Activated CD4-positive, alpha-beta T cell treated with anti-CD3 and anti-CD28 coated beads for 24 hours (primary cell): Measurements from ENCODE around the gene CCDC159.
"Not testable (repeated sequence)": the region's sequence is repeated elsewhere in the genome, so short reads cannot be mapped to it uniquely, and the experiment has no call there.

Source experiments
- DNase-seq, 2 donors: peaks; one replicate each; pipeline ENCODE4 v3.0.0-alpha.2; 2020; ENCODE audit warnings: low read depth in 2 of 2

Gene CCDC159

DNA sequence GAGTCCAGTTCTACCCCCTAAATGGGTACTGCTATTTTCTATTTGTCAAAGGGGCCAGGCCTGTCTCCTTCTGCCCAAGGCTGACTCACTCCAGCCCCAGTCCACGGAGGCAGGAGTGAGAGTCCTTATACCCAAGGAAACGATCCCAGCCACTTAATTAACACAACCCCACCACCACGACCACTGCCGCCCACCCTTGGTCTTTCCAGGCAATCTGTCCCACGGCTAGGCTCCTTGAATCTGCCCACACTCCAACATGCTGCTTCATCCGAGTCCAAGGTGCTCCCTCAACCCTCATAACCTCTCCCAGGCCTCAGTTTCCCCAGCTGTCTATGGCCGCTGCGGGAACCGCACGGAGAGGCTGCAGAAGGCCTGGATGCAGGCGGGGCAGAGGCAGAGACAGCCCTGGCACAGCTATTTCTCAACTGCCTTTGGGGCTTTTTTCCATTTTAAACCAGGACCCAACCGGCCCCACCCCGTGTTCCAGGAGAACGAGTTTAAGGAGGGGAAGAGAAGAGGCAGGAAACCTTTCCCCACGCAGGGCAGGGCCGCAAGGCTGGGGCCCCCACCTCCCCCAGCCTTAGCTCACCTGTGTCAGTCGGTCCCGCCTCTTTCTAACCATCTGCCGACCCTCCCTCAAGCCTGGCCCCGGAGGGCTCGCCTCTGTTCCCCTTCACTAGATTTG, 7.6 kb upstream of the CCDC159 start:
- no peak for DNase-seq

DNA sequence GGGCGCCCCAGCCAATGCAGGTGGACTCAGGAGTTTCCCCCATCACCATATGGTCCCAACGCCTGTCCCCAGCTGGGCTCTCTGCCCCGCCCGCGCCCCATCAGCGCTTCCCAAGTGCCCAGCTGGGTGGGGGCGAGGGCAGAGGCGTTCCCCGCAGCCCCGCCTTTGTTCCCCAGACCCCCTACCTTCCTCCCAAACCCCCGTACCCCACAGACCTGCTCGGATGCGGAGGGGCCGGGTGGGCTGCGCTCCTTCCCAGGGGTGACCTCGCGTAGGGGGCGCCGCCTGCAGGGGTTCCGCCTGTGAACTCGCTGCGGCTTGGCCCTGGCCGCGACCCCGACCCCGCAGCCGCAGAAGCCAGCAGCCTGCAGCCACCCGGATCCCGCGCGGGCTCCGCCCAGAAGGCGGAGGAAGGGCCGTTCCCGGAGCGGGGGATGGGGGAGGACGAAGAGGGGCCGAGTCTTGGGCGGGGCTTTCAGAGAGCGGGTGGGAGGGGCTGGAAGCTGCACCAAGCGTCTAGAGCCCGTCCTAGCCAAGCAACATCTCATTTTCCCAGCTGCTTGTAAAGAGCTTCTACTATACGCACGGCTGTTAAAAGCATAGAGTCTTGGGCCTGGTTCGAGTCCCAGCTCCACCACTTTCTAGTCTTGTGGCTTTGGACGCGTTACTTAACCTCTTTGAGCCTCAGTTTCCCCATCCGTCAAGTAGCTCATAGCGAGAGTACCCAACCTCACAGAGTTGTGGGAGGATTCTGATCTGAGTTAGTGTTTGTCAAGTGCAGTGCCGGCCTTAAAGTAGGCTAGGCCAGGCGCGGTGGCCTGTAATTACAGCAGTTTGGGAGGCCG, 6.8 kb upstream of the CCDC159 start, which contains the start of gene RAB3D:
Gene RAB3D, minus strand, starts transcription at position 404 of the 845 bp plus-strand sequence. CDS start 2,258 bp downstream, outside the sequence.
- peak; percentile 71 to 83 for DNase-seq

DNA sequence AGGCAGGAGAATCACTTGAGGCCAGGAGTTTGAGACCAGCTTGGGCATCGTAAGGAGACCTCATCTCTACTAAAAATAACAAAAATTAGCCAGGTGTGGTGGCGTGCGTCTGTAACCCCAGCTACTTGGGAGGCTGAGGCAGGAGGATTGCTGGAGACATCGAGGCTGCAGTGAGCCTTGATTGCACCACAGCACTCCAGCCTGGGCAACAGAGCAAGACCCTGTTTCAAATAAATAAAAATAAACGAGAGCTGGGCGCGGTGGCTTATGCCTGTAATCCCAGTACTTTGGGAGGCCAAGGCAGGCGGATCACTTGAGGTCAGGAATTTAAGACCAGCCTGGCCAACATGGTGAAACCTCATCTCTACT, 6.2 kb upstream of the CCDC159 start:
- not testable (repeated sequence) for DNase-seq

DNA sequence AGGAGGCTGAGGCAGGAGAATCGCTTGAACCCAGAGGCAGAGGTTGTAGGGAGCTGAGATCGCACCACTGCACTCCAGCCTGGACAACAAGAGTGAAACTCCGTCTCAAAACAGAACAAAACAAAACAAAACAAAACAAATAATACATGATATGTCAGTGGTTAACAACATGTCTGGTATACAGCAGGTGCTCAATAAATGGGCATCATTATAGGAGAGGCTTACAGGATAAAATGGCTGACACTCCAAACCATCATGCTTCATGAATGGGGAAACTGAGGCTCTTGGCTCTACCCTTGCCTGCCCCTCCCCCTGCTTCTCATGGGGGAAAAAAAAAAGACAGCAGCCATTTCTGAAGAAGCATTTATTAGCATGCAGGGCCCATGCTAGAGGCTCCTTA, 3.9 kb upstream of the CCDC159 start:
- no peak for DNase-seq

DNA sequence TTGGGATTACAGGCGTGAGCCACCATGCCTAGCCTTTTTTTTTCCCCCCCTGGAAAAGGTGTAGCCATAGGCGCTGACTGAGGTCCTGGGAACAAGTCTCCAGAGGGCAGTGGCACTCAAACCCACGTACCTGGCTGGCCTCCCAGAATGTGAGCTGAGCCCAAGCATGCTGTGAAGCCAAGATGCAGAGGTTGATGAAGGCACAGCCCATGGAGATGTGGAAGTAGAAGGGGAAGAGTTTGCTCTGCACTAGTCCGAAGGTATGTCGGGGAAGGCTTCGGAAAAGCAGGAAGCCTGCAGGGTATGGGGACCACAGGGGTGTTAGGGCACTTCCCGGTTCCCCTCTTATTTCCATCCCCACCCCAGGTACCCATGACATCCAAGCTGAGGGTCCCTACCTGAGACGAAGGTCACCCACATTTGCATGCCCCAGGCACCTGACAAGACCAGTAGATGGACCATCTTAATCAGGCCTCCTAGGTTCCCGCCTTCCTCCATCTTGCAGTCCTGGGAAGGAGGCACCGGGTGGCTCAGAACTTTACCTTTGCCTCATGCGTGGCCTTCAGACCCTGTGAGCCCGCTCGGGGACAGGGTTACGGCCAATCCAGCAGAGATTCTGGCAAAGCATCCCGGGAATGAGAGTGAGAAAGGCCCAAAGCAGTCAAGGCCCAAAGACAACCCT, 1.1 kb upstream of the CCDC159 start:
- no peak for DNase-seq

DNA sequence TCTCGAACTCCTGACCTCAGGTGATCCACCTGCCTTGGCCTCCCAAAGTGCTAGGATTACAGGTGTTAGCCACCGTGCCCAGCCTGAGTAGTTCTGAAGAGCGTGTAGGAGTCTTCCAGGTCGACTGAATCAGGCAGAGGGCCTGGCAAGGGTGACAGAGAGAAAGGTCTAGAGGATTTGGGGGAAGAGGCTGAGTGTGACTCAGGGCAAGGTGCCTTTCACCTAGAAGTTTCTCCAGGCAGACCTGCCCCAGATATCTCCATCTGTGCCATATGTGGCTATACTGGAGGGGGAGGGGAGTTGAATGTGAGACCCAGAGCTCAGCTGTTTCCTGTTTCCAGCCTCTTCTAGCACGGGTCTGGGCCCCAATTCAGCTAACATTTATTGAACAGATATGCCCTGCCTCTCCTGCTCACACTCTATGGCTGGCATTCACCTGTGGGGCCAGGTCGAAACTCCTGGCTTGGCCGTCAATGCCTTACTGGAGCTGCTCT, 1.3 kb downstream of the CCDC159 start:
- DNase-seq = no peak

DNA sequence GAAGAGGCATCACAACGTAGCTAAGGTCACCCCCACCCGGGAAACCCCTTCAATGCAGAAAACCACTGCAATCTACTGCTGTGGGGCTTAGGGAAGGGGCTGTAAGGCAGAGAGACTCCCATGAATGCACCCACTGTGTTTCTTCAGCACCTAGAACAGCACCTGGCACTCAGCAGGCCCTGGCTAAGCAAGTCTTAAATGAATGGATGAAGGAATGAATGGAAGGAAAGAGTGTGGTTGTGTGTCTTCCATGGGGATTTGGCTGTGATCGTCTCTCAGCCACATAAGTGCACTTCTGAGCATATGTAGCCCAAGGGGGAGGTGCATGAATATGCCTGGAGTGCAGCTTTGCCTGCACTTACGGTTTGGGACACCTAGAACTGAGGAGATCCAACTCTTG, 2.9 kb downstream of the CCDC159 start:
- DNase-seq = no peak

DNA sequence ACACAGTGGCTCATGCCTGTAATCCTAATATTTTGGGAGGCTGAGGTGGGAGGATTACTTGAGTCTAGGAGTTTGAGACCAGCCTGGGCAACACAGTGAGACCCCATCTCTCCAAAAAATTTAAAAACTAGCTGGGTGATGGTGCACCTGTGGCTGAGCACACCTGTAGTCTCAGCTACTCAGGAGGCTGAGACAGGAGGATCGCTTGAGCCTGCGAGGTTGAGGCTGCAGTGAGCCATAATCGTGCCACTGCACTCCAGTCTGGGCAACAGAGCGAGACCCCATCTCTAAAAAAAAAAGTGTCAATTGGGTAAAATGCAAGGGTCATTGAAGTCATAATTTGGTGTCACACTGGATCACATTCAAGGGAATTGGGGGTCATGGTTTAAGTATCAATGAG, 7.8 kb downstream of the CCDC159 start:
- DNase-seq = not testable (repeated sequence)

DNA sequence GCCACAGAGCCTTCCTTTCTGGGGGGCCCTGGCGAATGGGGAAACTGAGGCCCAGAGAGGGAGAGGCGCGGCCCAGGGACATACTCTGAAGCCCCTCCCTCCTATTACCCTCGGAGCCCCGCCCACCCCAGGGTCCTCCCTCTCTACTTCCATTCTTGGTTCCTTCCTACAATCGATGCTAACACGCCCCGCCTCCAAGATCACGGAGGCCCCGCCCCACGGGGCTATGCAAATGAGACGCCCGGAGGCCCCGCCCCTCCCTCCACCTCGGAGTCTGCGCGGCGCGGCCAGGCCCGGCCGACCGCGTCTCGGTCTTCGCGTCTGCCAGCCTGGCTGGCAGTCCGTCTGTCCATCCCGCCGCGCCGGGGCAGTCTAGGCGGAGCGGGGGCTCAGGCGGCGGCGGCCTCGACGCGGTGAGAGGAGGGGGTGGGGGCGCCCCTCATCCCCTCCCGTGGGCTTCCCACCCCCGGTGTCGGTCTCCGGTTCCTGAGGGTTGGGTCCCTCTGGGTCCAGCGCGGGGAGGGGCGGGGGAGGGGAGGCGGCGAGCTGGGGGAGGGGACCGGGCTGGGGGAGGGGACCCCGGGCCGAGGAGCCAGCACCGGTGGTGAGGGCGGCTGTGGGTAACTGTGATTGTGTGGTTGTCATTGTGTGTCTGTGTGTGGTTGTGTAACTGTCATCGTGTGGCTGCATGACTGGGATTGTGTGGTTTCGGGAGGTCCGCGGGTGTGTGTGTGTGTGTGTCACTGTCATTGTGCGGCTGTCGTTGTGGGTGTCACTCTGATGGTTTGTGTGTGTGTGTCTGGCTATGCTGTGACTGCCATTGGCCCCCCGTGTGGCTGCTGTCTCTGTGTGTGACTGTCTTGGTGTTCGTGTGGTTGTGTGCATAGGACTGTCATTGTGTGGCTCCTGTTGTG, 9.1 kb downstream of the CCDC159 start, which contains the start of gene PLPPR2:
Gene PLPPR2, plus strand, starts transcription at position 273 of the 914 bp plus-strand sequence. CDS start 2,242 bp downstream, outside the sequence.
- peak; percentile 75 to 85 for DNase-seq

DNA sequence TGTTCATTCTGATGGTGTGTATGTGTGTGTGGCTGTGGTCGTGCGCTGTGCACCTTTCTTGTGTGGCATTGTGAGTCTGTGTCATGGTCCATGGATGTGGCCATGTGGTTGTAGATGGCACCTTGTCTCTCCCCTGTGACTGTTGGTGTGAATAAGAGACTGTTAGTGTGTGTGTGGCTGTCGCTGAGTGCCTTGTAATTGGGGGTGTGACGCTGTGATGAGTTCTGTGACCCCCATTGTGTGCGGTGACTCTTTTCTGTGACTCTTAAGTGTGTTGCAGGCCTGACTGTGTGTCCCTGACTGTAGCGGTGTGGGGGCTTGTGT, 9.7 kb downstream of the CCDC159 start:
- no peak for DNase-seq

DNA sequence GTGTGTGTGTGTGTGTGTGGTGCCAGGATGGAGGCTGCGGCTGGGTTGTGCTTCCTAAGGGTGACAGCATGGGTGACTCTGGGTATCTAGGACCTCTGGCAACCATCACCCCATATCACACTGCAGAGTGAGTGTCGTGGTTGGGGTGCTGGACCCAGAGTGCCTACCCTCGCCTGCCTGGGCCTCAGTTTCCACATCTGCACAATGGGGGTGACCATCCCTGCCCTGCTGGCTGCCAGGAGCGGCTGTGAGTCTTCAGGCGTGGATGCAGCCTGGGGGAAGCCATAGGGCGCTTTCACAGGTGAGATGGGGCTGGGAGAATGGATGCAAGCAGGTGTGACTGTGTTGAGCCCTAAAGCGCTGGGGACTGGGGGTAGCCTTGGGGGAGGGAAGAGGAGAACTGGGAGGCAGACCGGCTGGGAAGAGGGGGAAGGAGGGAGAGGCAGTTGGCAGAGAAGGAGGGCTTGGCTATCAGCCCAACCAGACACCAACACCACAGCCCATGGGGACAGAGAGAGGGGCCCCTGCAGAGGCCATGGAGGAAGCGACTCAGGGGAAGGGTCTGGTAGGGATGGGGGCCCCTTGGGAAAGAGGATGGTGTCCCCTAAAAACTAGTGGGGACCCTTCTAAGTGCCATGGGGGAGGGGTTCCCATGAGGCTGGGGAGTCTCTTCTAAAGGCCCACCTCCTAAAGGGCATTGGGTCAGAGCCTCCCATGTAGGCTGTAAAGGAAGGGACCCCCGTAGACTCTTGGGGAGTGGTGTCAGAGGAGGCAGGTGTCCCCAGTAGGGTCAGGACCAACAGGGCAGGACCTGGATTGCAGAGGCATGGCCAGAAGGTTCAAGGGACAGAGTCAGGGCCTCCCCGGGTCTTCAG, 10.6 kb downstream of the CCDC159 start:
- no peak for DNase-seq

DNA sequence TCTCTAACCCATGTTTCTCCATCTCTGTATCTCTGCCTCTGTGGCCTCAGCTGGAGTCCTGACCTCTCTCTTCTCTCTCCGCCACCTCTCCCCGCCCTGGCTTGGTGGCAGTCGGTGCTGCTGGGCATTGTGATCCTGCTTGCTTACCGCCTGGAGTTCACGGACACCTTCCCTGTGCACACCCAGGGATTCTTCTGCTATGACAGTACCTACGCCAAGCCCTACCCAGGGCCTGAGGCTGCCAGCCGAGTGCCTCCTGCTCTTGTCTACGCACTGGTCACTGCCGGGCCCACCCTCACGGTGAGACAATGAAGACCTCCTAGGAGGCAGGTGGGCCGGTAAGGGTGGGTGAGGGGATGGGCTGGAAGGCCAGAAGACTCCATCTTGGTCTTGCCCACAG, 13.1 kb downstream of the CCDC159 start:
- no peak for DNase-seq

DNA sequence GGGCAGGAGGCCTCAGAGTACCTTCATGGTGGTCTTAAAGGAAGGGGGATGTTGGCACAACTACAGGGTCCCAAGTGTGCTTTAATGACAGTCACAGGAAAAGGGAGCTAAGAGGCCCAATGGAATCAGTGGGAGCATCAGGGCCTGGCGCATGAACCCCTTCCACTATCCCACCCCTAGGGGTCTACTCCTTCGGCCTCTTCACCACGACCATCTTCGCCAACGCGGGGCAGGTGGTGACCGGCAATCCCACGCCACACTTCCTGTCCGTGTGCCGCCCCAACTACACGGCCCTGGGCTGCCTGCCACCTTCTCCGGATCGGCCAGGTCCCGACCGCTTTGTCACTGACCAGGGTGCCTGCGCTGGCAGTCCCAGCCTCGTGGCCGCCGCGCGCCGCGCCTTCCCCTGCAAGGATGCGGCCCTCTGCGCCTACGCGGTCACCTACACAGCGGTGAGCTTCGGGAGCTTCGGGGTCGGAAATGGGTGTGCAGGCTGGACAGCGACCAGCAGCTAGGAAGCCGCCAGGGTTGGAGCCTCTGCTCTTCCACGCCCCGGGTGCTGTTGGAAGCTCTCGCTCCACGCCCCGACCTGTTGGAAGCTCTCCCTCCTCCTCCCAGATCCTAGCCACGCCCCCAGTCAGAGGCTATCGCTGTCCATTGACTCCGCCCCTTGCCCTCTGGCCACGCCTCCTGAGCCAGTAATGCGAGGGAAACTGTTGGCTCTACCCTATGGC, 14.9 kb downstream of the CCDC159 start:
- no peak for DNase-seq

DNA sequence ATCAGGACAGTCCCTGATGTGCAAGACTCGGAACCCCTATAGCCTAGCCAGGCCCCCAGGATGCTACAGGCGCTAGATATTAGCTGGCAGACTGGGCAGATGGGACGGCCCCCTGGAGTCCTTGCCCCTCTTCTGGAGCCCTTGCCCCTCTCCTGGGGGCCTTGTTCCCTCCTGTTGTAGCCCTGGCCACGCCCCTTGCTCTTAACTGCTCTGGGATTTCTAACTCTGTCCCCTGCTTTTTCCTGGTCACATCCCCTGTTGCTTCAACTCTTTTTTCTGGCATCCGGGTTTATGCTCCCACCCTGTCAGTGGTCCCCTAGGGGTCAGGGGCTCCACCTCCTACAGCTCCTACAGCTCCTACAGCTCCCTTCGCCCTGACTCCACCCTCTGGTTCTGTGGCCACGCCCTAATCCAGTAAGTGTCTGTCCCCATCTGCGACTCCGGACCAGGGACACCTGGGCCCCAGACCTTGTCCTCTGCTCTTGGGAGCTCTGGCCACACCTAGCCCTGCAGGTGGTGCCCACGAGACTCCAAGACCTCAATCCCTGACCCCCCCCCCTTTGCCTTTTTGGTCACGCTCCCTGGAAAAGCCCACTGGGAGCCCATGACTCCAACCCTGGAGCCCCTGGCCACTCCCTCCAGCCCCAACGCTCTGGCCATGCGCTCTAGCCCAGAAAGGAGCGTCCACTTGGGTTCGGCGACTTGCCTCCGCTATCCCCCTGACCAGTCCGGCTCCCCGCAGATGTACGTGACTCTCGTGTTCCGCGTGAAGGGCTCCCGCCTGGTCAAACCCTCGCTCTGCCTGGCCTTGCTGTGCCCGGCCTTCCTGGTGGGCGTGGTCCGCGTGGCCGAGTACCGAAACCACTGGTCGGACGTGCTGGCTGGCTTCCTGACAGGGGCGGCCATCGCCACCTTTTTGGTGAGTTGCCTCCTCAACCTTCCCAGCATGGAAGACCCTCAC, 15.7 kb downstream of the CCDC159 start:
- no peak for DNase-seq

DNA sequence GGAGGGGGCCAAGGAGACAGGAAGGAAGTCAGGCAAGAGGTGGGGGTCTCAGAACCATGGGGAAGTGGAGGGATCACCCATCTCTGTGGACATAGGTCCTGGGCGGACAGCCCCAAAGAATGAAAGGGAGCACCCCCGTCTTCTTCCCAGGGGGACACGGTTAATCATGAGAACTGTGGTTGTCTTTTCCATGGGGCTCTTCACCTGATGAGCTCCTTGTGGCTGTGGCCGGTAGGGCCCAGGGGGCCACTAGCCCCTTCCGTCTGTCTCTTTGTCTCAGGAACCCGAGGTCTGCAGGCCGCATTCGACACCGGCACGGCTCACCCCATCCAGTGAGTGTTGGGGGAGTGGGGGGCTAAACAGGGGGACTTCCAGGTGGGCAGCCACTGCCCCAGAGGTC, 17.6 kb downstream of the CCDC159 start:
- DNase-seq = no peak

DNA sequence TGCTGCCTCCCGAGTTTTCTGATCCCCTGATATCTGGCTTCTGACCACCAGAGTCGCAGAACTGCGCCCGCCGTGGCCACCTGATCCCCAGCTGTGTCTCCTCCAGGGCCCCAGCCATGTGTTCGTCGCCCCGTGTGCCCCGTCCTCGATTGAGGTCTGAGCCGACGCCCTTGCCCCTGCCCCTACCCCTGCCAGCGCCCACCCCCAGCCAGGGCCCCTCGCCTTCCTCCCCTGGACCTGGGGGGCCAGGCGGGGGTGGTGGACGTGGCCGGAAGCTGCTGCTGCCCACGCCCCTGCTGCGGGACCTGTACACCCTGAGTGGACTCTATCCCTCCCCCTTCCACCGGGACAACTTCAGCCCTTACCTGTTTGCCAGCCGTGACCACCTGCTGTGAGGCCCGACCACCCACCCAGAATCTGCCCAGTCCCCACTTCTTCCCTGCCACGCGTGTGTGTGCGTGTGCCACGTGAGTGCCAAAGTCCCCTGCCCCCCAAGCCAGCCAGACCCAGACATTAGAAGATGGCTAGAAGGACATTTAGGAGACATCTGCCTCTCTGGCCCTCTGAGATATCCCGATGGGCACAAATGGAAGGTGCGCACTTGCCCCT, 18.1 kb downstream of the CCDC159 start:
- DNase-seq = no peak

DNA sequence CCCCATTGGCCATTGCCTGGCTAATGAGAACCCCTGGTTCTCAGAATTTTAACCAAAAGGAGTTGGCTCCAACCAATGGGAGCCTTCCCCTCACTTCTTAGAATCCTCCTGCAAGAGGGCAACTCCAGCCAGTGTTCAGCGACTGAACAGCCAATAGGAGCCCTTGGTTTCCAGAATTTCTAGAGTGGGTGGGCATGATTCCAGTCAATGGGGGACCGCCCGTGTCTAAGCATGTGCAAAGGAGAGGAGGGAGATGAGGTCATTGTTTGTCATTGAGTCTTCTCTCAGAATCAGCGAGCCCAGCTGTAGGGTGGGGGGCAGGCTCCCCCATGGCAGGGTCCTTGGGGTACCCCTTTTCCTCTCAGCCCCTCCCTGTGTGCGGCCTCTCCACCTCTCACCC, 18.6 kb downstream of the CCDC159 start:
- DNase-seq = no peak

DNA sequence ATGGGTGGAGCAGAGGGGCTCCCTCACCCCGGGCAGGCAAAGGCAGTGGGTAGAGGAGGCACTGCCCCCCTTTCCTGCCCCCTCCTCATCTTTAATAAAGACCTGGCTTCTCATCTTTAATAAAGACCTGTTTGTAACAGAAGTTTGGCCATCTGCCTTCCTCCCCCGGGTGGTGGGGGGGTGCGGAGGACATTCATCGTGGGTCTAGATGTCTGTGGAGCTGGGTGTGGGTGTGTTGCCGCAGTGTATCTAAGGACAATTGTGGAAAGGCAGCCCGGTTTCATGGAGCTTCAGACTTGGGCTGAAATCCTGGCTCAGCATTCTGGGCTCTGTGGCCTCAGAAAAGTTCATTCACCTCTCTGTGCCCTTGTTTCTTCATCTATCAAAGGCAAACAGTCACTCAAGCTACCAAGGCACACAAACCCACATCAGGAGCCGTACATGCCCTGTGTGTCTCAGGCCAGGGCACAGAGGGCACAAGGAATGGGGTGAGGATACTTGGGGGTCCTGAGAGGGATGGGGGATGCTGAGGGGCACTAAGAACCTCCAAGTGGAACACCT, 19.3 kb downstream of the CCDC159 start:
- DNase-seq = no peak
